Measurements from ENCODE around the gene PIWIL4. TPM values are rescaled to one million over a fixed set of nuclear protein-coding genes. Genes with fewer than 3 reads are reported as not detected.
"Not testable (repeated sequence)": the region's sequence is repeated elsewhere in the genome, so short reads cannot be mapped to it uniquely, and the experiment has no call there.

PIWIL4 gene
- total and polyA plus RNA-seq, 11 donors: 0.33 to 2.4 (median 1.1) TPM

DNA sequence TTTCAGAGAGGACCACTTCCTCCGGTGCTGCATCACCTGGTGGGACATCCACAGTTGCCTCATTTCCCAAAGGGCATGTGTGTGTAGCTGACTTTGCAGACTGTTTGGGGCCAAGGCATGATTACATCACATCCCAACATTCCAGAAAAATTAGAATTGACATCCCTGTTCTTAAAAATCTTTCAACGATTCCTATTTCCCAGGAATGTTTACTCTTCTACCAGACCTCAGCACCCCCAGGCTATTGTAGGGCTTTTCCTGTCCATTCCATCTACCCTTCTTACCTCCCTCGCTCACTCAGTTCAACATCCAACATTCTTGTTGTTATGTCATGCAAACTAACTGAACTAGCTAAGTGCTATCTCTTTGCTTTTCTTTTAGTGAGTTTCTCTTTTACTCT lies 37.3 kb downstream of the PIWIL4 start:
- peaks cover 0 to 12% (median 5%) of the 10 kb centered on the region in 9 donors for H3K36me3 ChIP-seq
- H3K27ac ChIP-seq: no peak overlapping the region
- intact Hi-C loops (cut with DNase I): loop anchor here in 5 of 10 donors (5.0 to 10.0 kb wide), 4 partner anchors 82 to 710 kb away; no protein-coding TSS in a partner anchor
- DNase-seq: no peak
- ATAC-seq: no peak
- peaks cover 0 to 15% (median 0%) of the 10 kb centered on the region in 12 donors for H3K4me1 ChIP-seq
- no peak overlapping the region for H3K4me3 ChIP-seq
- 68 to 82% (median 75%) methylated on average over 3 of the region's 3 CpGs for WGBS, 4 donors
- TF ChIP-seq, protein P1, sequence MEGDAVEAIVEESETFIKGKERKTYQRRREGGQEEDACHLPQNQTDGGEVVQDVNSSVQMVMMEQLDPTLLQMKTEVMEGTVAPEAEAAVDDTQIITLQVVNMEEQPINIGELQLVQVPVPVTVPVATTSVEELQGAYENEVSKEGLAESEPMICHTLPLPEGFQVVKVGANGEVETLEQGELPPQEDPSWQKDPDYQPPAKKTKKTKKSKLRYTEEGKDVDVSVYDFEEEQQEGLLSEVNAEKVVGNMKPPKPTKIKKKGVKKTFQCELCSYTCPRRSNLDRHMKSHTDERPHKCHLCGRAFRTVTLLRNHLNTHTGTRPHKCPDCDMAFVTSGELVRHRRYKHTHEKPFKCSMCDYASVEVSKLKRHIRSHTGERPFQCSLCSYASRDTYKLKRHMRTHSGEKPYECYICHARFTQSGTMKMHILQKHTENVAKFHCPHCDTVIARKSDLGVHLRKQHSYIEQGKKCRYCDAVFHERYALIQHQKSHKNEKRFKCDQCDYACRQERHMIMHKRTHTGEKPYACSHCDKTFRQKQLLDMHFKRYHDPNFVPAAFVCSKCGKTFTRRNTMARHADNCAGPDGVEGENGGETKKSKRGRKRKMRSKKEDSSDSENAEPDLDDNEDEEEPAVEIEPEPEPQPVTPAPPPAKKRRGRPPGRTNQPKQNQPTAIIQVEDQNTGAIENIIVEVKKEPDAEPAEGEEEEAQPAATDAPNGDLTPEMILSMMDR (IDR thresholded peaks at IDR 0.05): no peak
- no peaks in the 10 kb centered on the region for H3K27me3 ChIP-seq
- H3K9me3 ChIP-seq: peaks cover 0 to 7% (median 0%) of the 10 kb centered on the region in 12 donors

DNA sequence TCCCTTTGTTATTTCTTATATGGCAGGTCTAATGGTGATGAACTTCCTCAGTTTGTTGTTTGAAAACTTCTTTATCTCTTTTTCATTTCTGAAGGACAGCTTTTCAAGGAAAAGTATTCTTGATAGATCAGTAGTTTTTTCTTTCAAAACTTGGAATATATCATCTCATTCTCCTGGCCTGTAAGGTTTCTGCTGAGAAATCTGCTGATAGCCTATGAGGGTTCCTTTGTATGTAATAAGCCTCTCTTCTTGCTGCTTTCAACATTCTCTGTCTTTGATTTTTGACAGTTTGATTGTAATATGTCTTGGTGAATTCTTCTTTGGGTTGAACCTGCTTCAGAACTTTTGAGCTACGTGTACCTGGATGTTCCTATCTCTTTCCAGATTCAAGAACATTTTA lies 46.0 kb downstream of the PIWIL4 start:
- ATAC-seq (no peak), DNase-seq (no peak)
- Histone ChIP-seq H3K9me3 (peaks cover 0 to 53% (median 22%) of the 10 kb centered on the region in 12 donors), H3K36me3 (peaks cover 0 to 21% (median 4%) of the 10 kb centered on the region in 9 donors), H3K4me3 (no peak overlapping the region), H3K4me1 (no peaks in the 10 kb centered on the region), H3K27ac (no peak overlapping the region), H3K27me3 (no peaks in the 10 kb centered on the region)
- intact Hi-C loops (cut with DNase I): no loop called here
- 84 to 90% (median 86%) methylated on average over 1 of the region's 1 CpG for WGBS, 4 donors
- no peak for TF ChIP-seq POLR2A (IDR thresholded peaks at IDR 0.05)
- TF ChIP-seq, protein P1 (IDR thresholded peaks at IDR 0.05): no peak

DNA sequence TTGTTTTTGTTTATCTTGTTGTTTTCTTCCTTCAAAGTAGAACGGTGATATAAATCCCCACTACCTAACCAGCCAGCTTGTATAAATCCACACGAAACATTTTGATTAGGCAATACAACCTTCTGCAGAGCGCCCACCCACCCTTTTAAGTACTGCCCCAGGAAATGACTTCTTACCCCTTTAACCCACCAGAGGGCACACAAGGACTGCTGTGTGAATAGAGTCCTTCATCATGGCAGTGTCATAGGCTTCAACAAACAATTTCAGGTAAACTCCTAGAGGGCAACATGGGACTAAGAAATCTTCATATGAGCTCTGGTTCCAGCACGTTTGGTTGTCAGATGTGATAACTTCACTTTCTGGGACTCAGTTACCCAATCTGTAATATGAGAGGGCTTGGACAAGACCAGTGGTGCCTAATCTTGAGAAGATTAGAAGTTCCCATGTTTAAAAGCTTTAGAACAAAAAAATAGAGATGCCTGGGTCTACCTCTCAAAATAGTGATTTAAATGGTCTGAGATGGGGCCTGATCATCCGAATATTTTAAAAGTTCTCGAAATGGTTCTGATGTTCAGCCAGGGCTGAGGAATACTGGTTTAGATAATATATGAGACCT lies 56.1 kb downstream of the PIWIL4 start:
- intact Hi-C loops (cut with DNase I): loop anchor here (1.0 to 10.0 kb wide), 21 partner anchors 89 to 1142 kb away; partner anchors contain the start of genes AMOTL1 (in 3 of the 10), CWC15 (in 2 of the 10), KDM4D (in 2 of the 10) and SRSF8 (in 1 of the 10)

DNA sequence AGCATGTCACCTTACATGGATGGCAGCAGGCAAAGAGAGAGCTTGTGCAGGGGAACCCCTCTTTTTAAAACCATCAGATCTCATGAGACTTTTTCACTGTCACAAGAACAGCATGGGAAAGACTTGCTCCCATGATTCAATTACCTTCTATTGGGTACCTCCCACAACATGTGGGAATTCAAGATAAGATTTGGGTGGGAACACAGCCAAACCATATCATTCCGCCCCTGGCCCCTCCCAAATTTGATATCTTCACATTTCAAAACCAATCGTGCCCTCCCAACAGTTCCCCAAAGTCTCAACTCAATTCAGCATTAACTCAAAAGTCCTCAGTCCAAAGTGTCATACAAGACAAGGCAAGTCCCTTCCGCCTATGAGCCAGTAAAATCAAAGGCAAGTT lies 58.3 kb downstream of the PIWIL4 start:
- ATAC-seq, H3K4me1 ChIP-seq, H3K36me3 ChIP-seq, H3K27ac ChIP-seq, H3K27me3 ChIP-seq, DNase-seq, H3K4me3 ChIP-seq: not testable (repeated sequence)
- WGBS, 4 donors: 63 to 82% (median 72%) methylated on average over 3 of the region's 3 CpGs
- peaks cover 0 to 19% (median 0%) of the 10 kb centered on the region in 12 donors for H3K9me3 ChIP-seq
- intact Hi-C loops (cut with DNase I): loop anchor here in 6 of 10 donors (10.0 kb wide), 7 partner anchors 109 to 1139 kb away; partner anchors contain the start of genes AMOTL1 (in 1 of the 6), CWC15 (in 1 of the 6), KDM4D (in 1 of the 6) and SRSF8 (in 1 of the 6)

More for the DNA sequence above, 56.1 kb downstream of the PIWIL4 start:
- H3K27ac ChIP-seq: no peak overlapping the region
- H3K36me3 ChIP-seq: peaks cover 0 to 10% (median 0%) of the 10 kb centered on the region in 9 donors
- peak; percentile 80 to 98 (median 95) for ATAC-seq
- no peak overlapping the region for H3K4me3 ChIP-seq
- no peaks in the 10 kb centered on the region for H3K27me3 ChIP-seq
- peaks cover 0 to 14% (median 0%) of the 10 kb centered on the region in 12 donors for H3K9me3 ChIP-seq
- DNase-seq: peak in 4 of 5 donors; percentile 40 to 46 (median 44)
- TF ChIP-seq, protein P1 (IDR thresholded peaks at IDR 0.05): peak; percentile 56 to 94 (median 84)
- TF ChIP-seq POLR2A (IDR thresholded peaks at IDR 0.05): no peak
- peaks cover 0 to 5% (median 0%) of the 10 kb centered on the region in 12 donors for H3K4me1 ChIP-seq
- 28 to 31% (median 30%) methylated on average over 6 of the region's 6 CpGs for WGBS, 4 donors

DNA sequence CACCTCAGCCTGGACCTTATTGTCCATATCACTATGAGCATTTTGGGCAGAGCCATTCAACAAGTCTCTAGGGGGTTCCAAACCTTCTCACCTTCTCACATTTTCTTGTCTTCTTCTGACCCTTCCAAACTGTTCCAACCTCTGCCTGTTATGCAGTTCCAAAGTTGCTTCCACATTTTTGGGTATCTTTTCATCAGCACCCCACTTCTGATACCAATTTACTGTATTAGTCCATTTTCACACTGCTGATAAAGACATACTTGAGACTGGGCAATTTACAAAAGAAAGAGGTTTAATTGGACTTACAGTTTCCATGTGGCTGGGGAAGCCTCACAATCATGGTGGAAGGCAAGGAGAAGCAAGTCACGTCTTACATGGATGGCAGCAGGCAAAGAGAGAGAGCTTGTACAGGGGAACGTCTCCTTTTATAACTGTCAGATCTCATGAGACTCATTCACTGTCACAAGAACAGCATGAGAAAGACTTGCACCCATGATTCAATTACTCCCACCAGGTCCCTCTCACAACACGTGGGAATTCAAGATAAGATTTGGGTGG lies 59.9 kb downstream of the PIWIL4 start:
- H3K27me3 ChIP-seq, H3K27ac ChIP-seq, H3K36me3 ChIP-seq, H3K4me1 ChIP-seq, H3K4me3 ChIP-seq, DNase-seq, ATAC-seq: not testable (repeated sequence)
- H3K9me3 ChIP-seq: peaks cover 0 to 19% (median 0%) of the 10 kb centered on the region in 12 donors
- intact Hi-C loops (cut with DNase I): loop anchor here in 6 of 10 donors (2.0 to 10.0 kb wide), 8 partner anchors 108 to 1138 kb away; partner anchors contain the start of genes AMOTL1 (in 1 of the 6), CWC15 (in 1 of the 6), KDM4D (in 1 of the 6) and SRSF8 (in 1 of the 6)
- 86 to 89% (median 86%) methylated on average over 3 of the region's 3 CpGs for WGBS, 4 donors
